B cell (primary cell): ENCODE measurements around the gene ZNF710. TPM values are rescaled to one million over a fixed set of nuclear protein-coding genes. Genes with fewer than 3 reads are reported as not detected.

ENCODE experiments used
- ATAC-seq: fragments of 200-7000 bp; cut with Tn5 transposase; one replicate; pipeline ENCODE4 v1.10.0; 2021; ENCODE audit warnings: low read depth, mild to moderate bottlenecking, moderate number of reproducible peaks, moderate library complexity
- CTCF ChIA-PET: fragments of 350-600 bp; sonication (Branson Sonifier 250); formaldehyde crosslinking; loops from one replicate; lab custom pipeline; 2021; ENCODE audit warnings: antibody characterized with exemption, inconsistent platforms; lab: Charles Lee
- POLR2A ChIA-PET: fragments of 350-600 bp; sonication (Branson Sonifier 250); formaldehyde crosslinking; loops from one replicate; lab custom pipeline; 2021; ENCODE audit warnings: antibody characterized with exemption; lab: Charles Lee
- DNase-seq: peaks from one replicate; pipeline ENCODE4 v3.0.0; 2013
- H2AFZ ChIP-seq: 2 replicates; pipeline ENCODE4 v1.6.1; 2012; ENCODE audit warnings: mild to moderate bottlenecking, low read depth, low read length; ENCODE audit not compliant: insufficient read depth, poor library complexity, severe bottlenecking
- H3K27ac ChIP-seq, 2 donors: 1 replicate in 1 of 2; 2 replicates in 1 of 2; pipeline ENCODE4 v1.5.1; 2012 to 2013; ENCODE audit warnings: low read length in 2 of 2, mild to moderate bottlenecking in 2 of 2, moderate library complexity in 1 of 2
- H3K27me3 ChIP-seq, 4 experiments: fragments of 200-600 bp in 1 of 4; sonication (generic) in 1 of 4; replicated peaks in 1 of 4; 1 replicate in 2 of 4; 2 replicates in 2 of 4; pipeline versions ENCODE4 v1.6.1 to v1.7.0; 2013 to 2016; ENCODE audit warnings: low read length in 3 of 4, mild to moderate bottlenecking in 2 of 4, mixed read lengths in 1 of 4, moderate library complexity in 1 of 4; ENCODE audit not compliant: insufficient read depth in 4 of 4, control insufficient read depth in 3 of 4; ENCODE audit errors: control extremely low read depth in 1 of 4
- H3K36me3 ChIP-seq, 2 experiments: replicated peaks in 1 of 2; 1 replicate in 1 of 2; 2 replicates in 1 of 2; pipeline versions ENCODE4 v1.6.1 to v1.7.1; 2013; ENCODE audit warnings: low read length in 1 of 2; ENCODE audit not compliant: insufficient read depth in 2 of 2, control insufficient read depth in 1 of 2; ENCODE audit errors: control extremely low read depth in 1 of 2, extremely low read depth in 1 of 2
- H3K4me1 ChIP-seq, 2 donors: fragments of 200-600 bp in 1 of 2; sonication (generic) in 1 of 2; 1 replicate in 1 of 2; 2 replicates in 1 of 2; pipeline versions ENCODE4 v1.5.1 to v1.6.1; 2013 to 2017; ENCODE audit warnings: low read length in 2 of 2; ENCODE audit not compliant: control insufficient read depth in 2 of 2, insufficient read depth in 2 of 2
- H3K4me2 ChIP-seq: replicated peaks from 2 replicates; pipeline ENCODE3; 2012; ENCODE audit warnings: mild to moderate bottlenecking, low read depth, low read length; ENCODE audit not compliant: poor library complexity, severe bottlenecking
- H3K4me3 ChIP-seq, 5 experiments: fragments of 200-600 bp in 1 of 5; sonication (generic) in 1 of 5; 1 replicate in 3 of 5; 2 replicates in 2 of 5; pipeline versions ENCODE4 v1.5.1 to v1.7.0; 2011 to 2016; ENCODE audit warnings: low read length in 4 of 5, mild to moderate bottlenecking in 4 of 5, low read depth in 2 of 5, control low read depth in 1 of 5, moderate library complexity in 1 of 5; ENCODE audit not compliant: insufficient read depth in 1 of 5; ENCODE audit errors: control extremely low read depth in 1 of 5, extremely low read depth in 1 of 5
- H3K79me2 ChIP-seq: fragments of 200-600 bp; sonication (generic); one replicate; pipeline ENCODE4 v1.6.0; 2016; ENCODE audit warnings: low read length; ENCODE audit not compliant: control insufficient read depth, insufficient read depth
- H3K9ac ChIP-seq: fragments of 200-600 bp; sonication (generic); 2 replicates; pipeline ENCODE4 v1.6.1; 2017; ENCODE audit warnings: mild to moderate bottlenecking, low read length, moderate library complexity
- H3K9me3 ChIP-seq, 3 donors: one replicate each; pipeline versions ENCODE4 v1.6.1 to v1.7.1; 2013; ENCODE audit warnings: low read length in 2 of 3; ENCODE audit not compliant: control insufficient read depth in 2 of 3, insufficient read depth in 1 of 3; ENCODE audit errors: control extremely low read depth in 1 of 3
- H4K20me1 ChIP-seq: 2 replicates; pipeline ENCODE4 v1.6.0; 2012; ENCODE audit warnings: mild to moderate bottlenecking, low read length; ENCODE audit not compliant: insufficient read depth, control insufficient read depth, poor library complexity, severe bottlenecking
- H3K27ac Mint-ChIP-seq: one replicate; pipeline ENCODE4 v1.8.0; 2021; ENCODE audit warnings: mixed read lengths
- H3K27me3 Mint-ChIP-seq: one replicate; pipeline ENCODE4 v1.8.0; 2021; ENCODE audit warnings: mixed read lengths
- H3K4me1 Mint-ChIP-seq: one replicate; pipeline ENCODE4 v1.8.0; 2021; ENCODE audit warnings: mixed read lengths
- H3K4me3 Mint-ChIP-seq: one replicate; pipeline ENCODE4 v1.8.0; 2021; ENCODE audit warnings: mixed read lengths
- H3K9me3 Mint-ChIP-seq: one replicate; pipeline ENCODE4 v1.8.0; 2022; ENCODE audit warnings: mixed read lengths; ENCODE audit not compliant: insufficient read depth
- CTCF ChIP-seq: fragments of 200-600 bp; IDR thresholded peaks from one replicate; pipeline ENCODE4 v1.8.0; 2022; ENCODE audit warnings: antibody characterized with exemption, mild to moderate bottlenecking
- EZH2 ChIP-seq: IDR thresholded peaks from 2 replicates; pipeline ENCODE4 v1.6.1; 2012; ENCODE audit warnings: borderline replicate concordance, low read depth, mild to moderate bottlenecking, moderate library complexity, low read length; ENCODE audit not compliant: insufficient read depth, poor library complexity, severe bottlenecking
- WGBS: methylation state at CpG from one replicate; pipeline ENCODE4 v1.1.5; 2013; ENCODE audit warnings: missing lambda C conversion rate; ENCODE audit not compliant: insufficient coverage; 5-methylcytosine and 5-hydroxymethylcytosine counted together
- intact Hi-C: fragments of 100-400 bp; cut with micrococcal nuclease; formaldehyde crosslinking; loops from one replicate; pipeline ENCODE4 v1.10.0; 2022
- polyA plus RNA-seq: library from polyadenylated mRNA; depleted of rRNA; stranded (reverse); fragments of >200 nt; gene quantifications from 2 replicates; pipeline ENCODE4 v1.2.3, GENCODE V29; 2012
- total RNA-seq, 2 donors: library from RNA; stranded (reverse); fragments of 120-200 nt in 1 of 2; gene quantifications; 1 replicate in 1 of 2; 2 replicates in 1 of 2; pipeline versions ENCODE4 v1.2.3 to v1.2.4, GENCODE V29; 2013 to 2022

Gene ZNF710
- total and polyA plus RNA-seq, 2 donors (not counting 1 experiment from before 2014, with no cell fraction given) = 8.7 to 38.7 TPM

GRCh38 chr15:89991312-89991711 is 9.8 kb upstream of the ZNF710 start:
- intact Hi-C loops = no loop called here
- H3K9ac ChIP-seq = no peak overlapping the region
- CTCF ChIA-PET = no interaction called here
- H3K27me3 ChIP-seq = no peaks in the 10 kb centered on the region
- no peaks in the 10 kb centered on the region for H3K36me3 ChIP-seq
- H3K79me2 ChIP-seq = no peaks in the 10 kb centered on the region
- H4K20me1 ChIP-seq = no peaks in the 10 kb centered on the region
- H2AFZ ChIP-seq = no peak overlapping the region
- no peak overlapping the region for H3K4me2 ChIP-seq
- Mint-ChIP-seq H3K4me3 (no peak overlapping the region), H3K9me3 (no peaks in the 10 kb centered on the region), H3K27ac (no peak overlapping the region), H3K4me1 (peaks cover 7% of the 10 kb centered on the region), H3K27me3 (no peaks in the 10 kb centered on the region)
- no peaks in the 10 kb centered on the region for H3K4me1 ChIP-seq
- DNase-seq = no peak
- H3K4me3 ChIP-seq = no peak overlapping the region
- no CpG with 5 or more reads among the region's 4 CpGs for WGBS
- ATAC-seq = no peak
- H3K27ac ChIP-seq = no peak overlapping the region
- no peak for TF ChIP-seq CTCF
- TF ChIP-seq EZH2 = no peak
- POLR2A ChIA-PET = no interaction called here
- no peaks in the 10 kb centered on the region for H3K9me3 ChIP-seq

GRCh38 chr15:89993349-89993748 is 7.8 kb upstream of the ZNF710 start:
- H3K27ac ChIP-seq = no peak overlapping the region
- H3K79me2 ChIP-seq = no peaks in the 10 kb centered on the region
- no peak overlapping the region for H3K4me3 Mint-ChIP-seq
- no peaks in the 10 kb centered on the region for H3K9me3 Mint-ChIP-seq
- H3K4me1 ChIP-seq = no peaks in the 10 kb centered on the region
- TF ChIP-seq EZH2 (no peak), CTCF (no peak)
- no peak overlapping the region for H3K27ac Mint-ChIP-seq
- no peaks in the 10 kb centered on the region for H3K36me3 ChIP-seq
- ChIA-PET POLR2A (no interaction called here), CTCF (no interaction called here)
- H3K9me3 ChIP-seq = no peaks in the 10 kb centered on the region
- H2AFZ ChIP-seq = no peak overlapping the region
- intact Hi-C loops = no loop called here
- H3K4me2 ChIP-seq = no peak overlapping the region
- H3K4me1 Mint-ChIP-seq = peaks cover 7% of the 10 kb centered on the region
- no peak overlapping the region for H3K4me3 ChIP-seq
- DNase-seq (no peak), ATAC-seq (no peak)
- no peak overlapping the region for H3K9ac ChIP-seq
- H3K27me3 ChIP-seq = no peaks in the 10 kb centered on the region
- H4K20me1 ChIP-seq = no peaks in the 10 kb centered on the region
- no peaks in the 10 kb centered on the region for H3K27me3 Mint-ChIP-seq
- 70% methylated on average over 1 of the region's 1 CpG for WGBS
